Glutamatergic neuron (in vitro differentiated cells): ENCODE results near the gene ZNF771. TPM values are rescaled to one million over a fixed set of nuclear protein-coding genes. Genes with fewer than 3 reads are reported as not detected.
"Not testable (repeated sequence)": the region's sequence is repeated elsewhere in the genome, so short reads cannot be mapped to it uniquely, and the experiment has no call there.

ENCODE experiments used
- DNase-seq: peaks from one replicate; pipeline ENCODE4 v3.0.0; 2022
- H3K27ac Mint-ChIP-seq: one replicate; pipeline ENCODE4 v1.8.0; 2020; ENCODE audit warnings: mild to moderate bottlenecking, mixed read lengths, inconsistent platforms; ENCODE audit not compliant: unreplicated experiment
- H3K27me3 Mint-ChIP-seq: one replicate; pipeline ENCODE4 v1.8.0; 2020; ENCODE audit warnings: mild to moderate bottlenecking, moderate library complexity, mixed read lengths, inconsistent platforms; ENCODE audit not compliant: unreplicated experiment
- H3K36me3 Mint-ChIP-seq: one replicate; pipeline ENCODE4 v1.8.0; 2020; ENCODE audit warnings: mild to moderate bottlenecking, mixed read lengths, inconsistent platforms; ENCODE audit not compliant: unreplicated experiment
- H3K4me1 Mint-ChIP-seq: one replicate; pipeline ENCODE4 v1.8.0; 2020; ENCODE audit warnings: mild to moderate bottlenecking, low read depth, mixed read lengths, inconsistent platforms; ENCODE audit not compliant: unreplicated experiment
- H3K4me3 Mint-ChIP-seq: one replicate; pipeline ENCODE4 v1.8.0; 2020; ENCODE audit warnings: mild to moderate bottlenecking, mixed read lengths, inconsistent platforms; ENCODE audit not compliant: unreplicated experiment
- H3K9me3 Mint-ChIP-seq: one replicate; pipeline ENCODE4 v1.8.0; 2020; ENCODE audit warnings: mild to moderate bottlenecking, moderate library complexity, mixed read lengths, inconsistent platforms; ENCODE audit not compliant: unreplicated experiment
- CTCF ChIP-seq: fragments of 200-600 bp; sonication (generic); IDR thresholded peaks from one replicate; pipeline ENCODE4 v1.5.0; 2021; ENCODE audit not compliant: partially characterized antibody, unreplicated experiment
- total RNA-seq: library from RNA; stranded (reverse); fragmentation: NEBNext Ultra II Directional; extraction: Animal tissue kit (Norgen Biotek cat#: 25700); gene quantifications from one replicate; pipeline ENCODE4 v1.2.1, GENCODE V29; 2021; ENCODE audit not compliant: unreplicated experiment

ZNF771 gene
- total RNA-seq, 1 donor from 2014 or later = 7.8 TPM

GRCh38 chr16:30394592-30395154 is 12.7 kb upstream of the ZNF771 start:
- H3K36me3 Mint-ChIP-seq = peaks cover 5% of the 10 kb centered on the region

GRCh38 chr16:30395155-30395991 is 12.0 kb upstream of the ZNF771 start, which contains the start of gene ZNF48:
Gene ZNF48 (plus strand): TSS chr16:30395420. CDS start chr16:30395795, 375 bp downstream.
- H3K4me3 Mint-ChIP-seq = peak within 1 kb of the TSS; percentile 99
- DNase-seq = peak; percentile 87
- H3K27ac Mint-ChIP-seq = peak within 1 kb of the TSS; percentile 100
- H3K27me3 Mint-ChIP-seq = peaks cover 19% of the 10 kb centered on the region
- TF ChIP-seq CTCF = peak; percentile 18
- peaks cover 5% of the 10 kb centered on the region for H3K36me3 Mint-ChIP-seq
- peaks cover 30% of the 10 kb centered on the region for H3K4me1 Mint-ChIP-seq
- H3K9me3 Mint-ChIP-seq = peaks cover 17% of the 10 kb centered on the region

More at GRCh38 chr16:30394592-30395154, 12.7 kb upstream of the ZNF771 start:
- no peak for DNase-seq
- Mint-ChIP-seq H3K9me3 (peaks cover 13% of the 10 kb centered on the region), H3K27me3 (peaks cover 19% of the 10 kb centered on the region), H3K4me3 (peak overlapping the region; percentile 99), H3K4me1 (peaks cover 26% of the 10 kb centered on the region), H3K27ac (peak overlapping the region; percentile 100)
- no peak for TF ChIP-seq CTCF

- Mint-ChIP-seq H3K4me1 (peaks cover 30% of the 10 kb centered on the region), H3K27me3 (peaks cover 19% of the 10 kb centered on the region), H3K9me3 (peaks cover 20% of the 10 kb centered on the region), H3K4me3 (peak overlapping the region; percentile 93), H3K36me3 (peaks cover 5% of the 10 kb centered on the region), H3K27ac (peak overlapping the region; percentile 98)
- DNase-seq = no peak
- TF ChIP-seq CTCF = no peak
These were observed 11.3 kb upstream of the ZNF771 start for GRCh38 chr16:30395992-30396585.

GRCh38 chr16:30396627-30397026 is 10.8 kb upstream of the ZNF771 start:
- Mint-ChIP-seq H3K27ac (peak overlapping the region; percentile 98), H3K4me3 (peak overlapping the region; percentile 93), H3K27me3 (peaks cover 22% of the 10 kb centered on the region), H3K9me3 (peaks cover 26% of the 10 kb centered on the region), H3K4me1 (peaks cover 30% of the 10 kb centered on the region)
- DNase-seq, H3K36me3 Mint-ChIP-seq: not testable (repeated sequence)

- Mint-ChIP-seq H3K36me3 (peaks cover 5% of the 10 kb centered on the region), H3K27me3 (peaks cover 24% of the 10 kb centered on the region), H3K4me3 (peak overlapping the region; percentile 93), H3K27ac (peak overlapping the region; percentile 81), H3K9me3 (peaks cover 28% of the 10 kb centered on the region), H3K4me1 (peaks cover 30% of the 10 kb centered on the region)
- no peak for DNase-seq
- no peak for TF ChIP-seq CTCF
These were observed 10.3 kb upstream of the ZNF771 start for GRCh38 chr16:30397056-30397455.
